ENCODE data around the gene TNFRSF6B.

GRCh38 chr20:63660622-63661021 is 35.8 kb upstream of the TNFRSF6B start:
- TF ChIP-seq CTCF (IDR thresholded peaks at IDR 0.05): no peak
- TF ChIP-seq EP300 (IDR thresholded peaks at IDR 0.05): no peak
- TF ChIP-seq POLR2AphosphoS5 (IDR thresholded peaks at IDR 0.05): no peak

Measured in suprapubic skin (tissue), 4 donors.